ENCODE results near the gene PHLDB3. TPM values are rescaled to one million over a fixed set of nuclear protein-coding genes. Genes with fewer than 3 reads are reported as not detected.

The PHLDB3 gene
- total RNA-seq, 1 donor from 2014 or later = 13.4 TPM

DNA sequence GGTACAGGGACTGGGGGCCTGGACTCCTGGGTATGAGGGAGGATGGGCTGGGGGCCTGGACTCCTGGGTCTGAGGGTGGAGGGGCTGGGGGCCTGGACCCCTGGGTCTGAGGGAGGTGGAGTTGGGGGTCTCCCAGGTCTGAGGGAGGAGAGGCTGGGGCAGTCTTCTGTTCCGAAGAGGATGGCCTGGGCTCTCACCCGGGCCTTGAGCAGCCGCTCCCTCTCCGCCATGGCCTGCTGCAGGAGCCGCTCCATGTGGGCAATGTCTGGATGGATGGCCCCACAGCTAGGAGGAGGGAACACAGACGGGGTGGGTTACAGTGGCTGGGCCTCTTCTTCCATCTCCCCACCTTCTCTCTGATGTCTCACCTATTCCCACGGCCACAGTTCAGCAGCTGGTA is 18.1 kb downstream of the PHLDB3 start:
- Mint-ChIP-seq H3K36me3 (ENCODE audit: low read depth, unreplicated experiment) (peaks cover 15% of the 10 kb centered on the region), H3K4me3 (ENCODE audit: unreplicated experiment) (no peak overlapping the region), H3K9me3 (ENCODE audit: unreplicated experiment) (no peaks in the 10 kb centered on the region), H3K27ac (ENCODE audit: unreplicated experiment) (no peak overlapping the region), H3K27me3 (ENCODE audit: low read depth, unreplicated experiment) (no peaks in the 10 kb centered on the region), H3K4me1 (ENCODE audit: low read depth, unreplicated experiment) (no peaks in the 10 kb centered on the region)
- H3K27ac ChIP-seq (ENCODE audit: low read depth, low read length) = no peak overlapping the region
- FAIRE-seq (no peak), DNase-seq (ENCODE audit: low read depth) (no peak)
- no peaks in the 10 kb centered on the region for H4K20me1 ChIP-seq (ENCODE audit: insufficient read depth, low read length)
- H3K36me3 ChIP-seq (ENCODE audit: insufficient read depth, low read length) = no peaks in the 10 kb centered on the region
- no peaks in the 10 kb centered on the region for H3K4me1 ChIP-seq (ENCODE audit: insufficient read depth, low read length)
- H3K27me3 ChIP-seq (ENCODE audit: insufficient read depth, low read length) = no peaks in the 10 kb centered on the region
- H3K9ac ChIP-seq (ENCODE audit: low read length) = no peak overlapping the region
- no peak overlapping the region for H3K4me2 ChIP-seq (ENCODE audit: low read length)
- no peaks in the 10 kb centered on the region for H3K9me3 ChIP-seq (ENCODE audit: insufficient read depth, low read depth, low read length)
- H3K79me2 ChIP-seq (ENCODE audit: insufficient read depth, low read length) = no peaks in the 10 kb centered on the region
- H2AFZ ChIP-seq (ENCODE audit: low read depth, low read length) = no peak overlapping the region
- TF ChIP-seq, protein P1, sequence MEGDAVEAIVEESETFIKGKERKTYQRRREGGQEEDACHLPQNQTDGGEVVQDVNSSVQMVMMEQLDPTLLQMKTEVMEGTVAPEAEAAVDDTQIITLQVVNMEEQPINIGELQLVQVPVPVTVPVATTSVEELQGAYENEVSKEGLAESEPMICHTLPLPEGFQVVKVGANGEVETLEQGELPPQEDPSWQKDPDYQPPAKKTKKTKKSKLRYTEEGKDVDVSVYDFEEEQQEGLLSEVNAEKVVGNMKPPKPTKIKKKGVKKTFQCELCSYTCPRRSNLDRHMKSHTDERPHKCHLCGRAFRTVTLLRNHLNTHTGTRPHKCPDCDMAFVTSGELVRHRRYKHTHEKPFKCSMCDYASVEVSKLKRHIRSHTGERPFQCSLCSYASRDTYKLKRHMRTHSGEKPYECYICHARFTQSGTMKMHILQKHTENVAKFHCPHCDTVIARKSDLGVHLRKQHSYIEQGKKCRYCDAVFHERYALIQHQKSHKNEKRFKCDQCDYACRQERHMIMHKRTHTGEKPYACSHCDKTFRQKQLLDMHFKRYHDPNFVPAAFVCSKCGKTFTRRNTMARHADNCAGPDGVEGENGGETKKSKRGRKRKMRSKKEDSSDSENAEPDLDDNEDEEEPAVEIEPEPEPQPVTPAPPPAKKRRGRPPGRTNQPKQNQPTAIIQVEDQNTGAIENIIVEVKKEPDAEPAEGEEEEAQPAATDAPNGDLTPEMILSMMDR (IDR thresholded peaks at IDR 0.05; ENCODE audit: insufficient read depth, low read depth, low read length) = no peak
- TF ChIP-seq EZH2 (IDR thresholded peaks at IDR 0.05; ENCODE audit: insufficient read depth, low read length) = no peak
- H3K4me3 ChIP-seq (ENCODE audit: insufficient read depth, low read depth, low read length) = no peak overlapping the region

- Histone ChIP-seq H3K27me3 (ENCODE audit: insufficient read depth, low read length) (no peaks in the 10 kb centered on the region), H3K9me3 (ENCODE audit: insufficient read depth, low read depth, low read length) (no peaks in the 10 kb centered on the region), H2AFZ (ENCODE audit: low read depth, low read length) (no peak overlapping the region), H3K9ac (ENCODE audit: low read length) (no peak overlapping the region), H3K79me2 (ENCODE audit: insufficient read depth, low read length) (no peaks in the 10 kb centered on the region), H3K4me3 (ENCODE audit: insufficient read depth, low read depth, low read length) (no peak overlapping the region), H3K27ac (ENCODE audit: low read depth, low read length) (no peak overlapping the region), H4K20me1 (ENCODE audit: insufficient read depth, low read length) (no peaks in the 10 kb centered on the region), H3K36me3 (ENCODE audit: insufficient read depth, low read length) (no peaks in the 10 kb centered on the region), H3K4me2 (ENCODE audit: low read length) (no peak overlapping the region), H3K4me1 (ENCODE audit: insufficient read depth, low read length) (no peaks in the 10 kb centered on the region)
- H3K4me1 Mint-ChIP-seq (ENCODE audit: low read depth, unreplicated experiment) = no peaks in the 10 kb centered on the region
- no peaks in the 10 kb centered on the region for H3K27me3 Mint-ChIP-seq (ENCODE audit: low read depth, unreplicated experiment)
- FAIRE-seq (no peak), DNase-seq (ENCODE audit: low read depth) (no peak)
- H3K36me3 Mint-ChIP-seq (ENCODE audit: low read depth, unreplicated experiment) = peaks cover 15% of the 10 kb centered on the region
- TF ChIP-seq, protein P1 (IDR thresholded peaks at IDR 0.05; ENCODE audit: insufficient read depth, low read depth, low read length) = no peak
- TF ChIP-seq EZH2 (IDR thresholded peaks at IDR 0.05; ENCODE audit: insufficient read depth, low read length) = no peak
- H3K27ac Mint-ChIP-seq (ENCODE audit: unreplicated experiment) = no peak overlapping the region
- no peak overlapping the region for H3K4me3 Mint-ChIP-seq (ENCODE audit: unreplicated experiment)
- no peaks in the 10 kb centered on the region for H3K9me3 Mint-ChIP-seq (ENCODE audit: unreplicated experiment)
Measured at GRCh38 chr19:43485951-43486350, 18.6 kb downstream of the PHLDB3 start.

- Histone ChIP-seq H3K27ac (ENCODE audit: low read depth, low read length) (no peak overlapping the region), H2AFZ (ENCODE audit: low read depth, low read length) (no peak overlapping the region), H3K4me2 (ENCODE audit: low read length) (no peak overlapping the region), H3K4me3 (ENCODE audit: insufficient read depth, low read depth, low read length) (no peak overlapping the region), H3K9me3 (ENCODE audit: insufficient read depth, low read depth, low read length) (no peaks in the 10 kb centered on the region), H3K9ac (ENCODE audit: low read length) (no peak overlapping the region), H3K4me1 (ENCODE audit: insufficient read depth, low read length) (no peaks in the 10 kb centered on the region), H4K20me1 (ENCODE audit: insufficient read depth, low read length) (no peaks in the 10 kb centered on the region), H3K27me3 (ENCODE audit: insufficient read depth, low read length) (no peaks in the 10 kb centered on the region), H3K79me2 (ENCODE audit: insufficient read depth, low read length) (no peaks in the 10 kb centered on the region), H3K36me3 (ENCODE audit: insufficient read depth, low read length) (no peaks in the 10 kb centered on the region)
- TF ChIP-seq, protein P1 (IDR thresholded peaks at IDR 0.05; ENCODE audit: insufficient read depth, low read depth, low read length) = no peak
- TF ChIP-seq EZH2 (IDR thresholded peaks at IDR 0.05; ENCODE audit: insufficient read depth, low read length) = no peak
- no peaks in the 10 kb centered on the region for H3K4me1 Mint-ChIP-seq (ENCODE audit: low read depth, unreplicated experiment)
- no peak overlapping the region for H3K27ac Mint-ChIP-seq (ENCODE audit: unreplicated experiment)
- no peaks in the 10 kb centered on the region for H3K27me3 Mint-ChIP-seq (ENCODE audit: low read depth, unreplicated experiment)
- H3K4me3 Mint-ChIP-seq (ENCODE audit: unreplicated experiment) = no peak overlapping the region
- FAIRE-seq (no peak), DNase-seq (ENCODE audit: low read depth) (no peak)
- H3K36me3 Mint-ChIP-seq (ENCODE audit: low read depth, unreplicated experiment) = peaks cover 20% of the 10 kb centered on the region
- H3K9me3 Mint-ChIP-seq (ENCODE audit: unreplicated experiment) = no peaks in the 10 kb centered on the region
Measured at GRCh38 chr19:43483281-43483680, 21.3 kb downstream of the PHLDB3 start.

Measured in astrocyte (in vitro differentiated cells and primary cell).